ENCODE results near the gene LY6G5B.

DNA sequence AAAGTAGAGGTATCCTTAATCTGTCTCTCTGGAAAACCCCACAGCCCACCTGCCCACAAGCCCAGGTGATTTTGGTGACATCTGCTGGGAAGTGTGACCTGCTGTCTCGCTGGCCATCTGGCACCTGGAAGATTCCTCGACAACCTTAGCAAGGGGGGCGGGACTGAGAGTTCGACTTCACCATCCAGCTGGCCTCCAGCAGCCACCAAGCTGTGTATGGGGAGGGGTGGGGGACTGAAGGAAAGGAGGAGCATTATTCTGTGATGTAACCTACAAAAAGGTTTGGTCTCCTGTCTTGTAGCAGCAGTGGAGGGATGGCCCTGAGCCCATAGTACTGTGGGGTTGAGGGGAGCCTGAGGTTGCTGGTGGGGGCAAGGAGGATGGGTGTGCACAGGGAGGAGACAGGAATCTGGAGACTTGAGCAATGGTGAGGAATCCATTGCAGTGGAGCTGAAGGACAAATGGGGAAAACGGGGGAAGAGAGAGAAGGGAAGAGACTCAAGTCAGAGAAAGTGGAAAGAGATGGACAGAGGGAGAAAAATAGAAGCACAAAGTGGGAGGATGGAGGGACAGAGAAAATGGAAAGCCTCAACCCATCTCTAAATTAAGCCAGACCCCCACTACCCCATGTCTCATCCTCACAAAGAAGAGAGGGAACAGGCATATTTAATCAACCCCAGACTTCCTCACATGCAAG is 40.9 kb downstream of the LY6G5B start:
- no peak for TF ChIP-seq POLR2A (IDR thresholded peaks at IDR 0.05)
- no peak for TF ChIP-seq POLR2AphosphoS5 (IDR thresholded peaks at IDR 0.05)
- TF ChIP-seq, protein P1, sequence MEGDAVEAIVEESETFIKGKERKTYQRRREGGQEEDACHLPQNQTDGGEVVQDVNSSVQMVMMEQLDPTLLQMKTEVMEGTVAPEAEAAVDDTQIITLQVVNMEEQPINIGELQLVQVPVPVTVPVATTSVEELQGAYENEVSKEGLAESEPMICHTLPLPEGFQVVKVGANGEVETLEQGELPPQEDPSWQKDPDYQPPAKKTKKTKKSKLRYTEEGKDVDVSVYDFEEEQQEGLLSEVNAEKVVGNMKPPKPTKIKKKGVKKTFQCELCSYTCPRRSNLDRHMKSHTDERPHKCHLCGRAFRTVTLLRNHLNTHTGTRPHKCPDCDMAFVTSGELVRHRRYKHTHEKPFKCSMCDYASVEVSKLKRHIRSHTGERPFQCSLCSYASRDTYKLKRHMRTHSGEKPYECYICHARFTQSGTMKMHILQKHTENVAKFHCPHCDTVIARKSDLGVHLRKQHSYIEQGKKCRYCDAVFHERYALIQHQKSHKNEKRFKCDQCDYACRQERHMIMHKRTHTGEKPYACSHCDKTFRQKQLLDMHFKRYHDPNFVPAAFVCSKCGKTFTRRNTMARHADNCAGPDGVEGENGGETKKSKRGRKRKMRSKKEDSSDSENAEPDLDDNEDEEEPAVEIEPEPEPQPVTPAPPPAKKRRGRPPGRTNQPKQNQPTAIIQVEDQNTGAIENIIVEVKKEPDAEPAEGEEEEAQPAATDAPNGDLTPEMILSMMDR (IDR thresholded peaks at IDR 0.05) = no peak
